ENCODE results near the gene BCL6. TPM values are rescaled to one million over a fixed set of nuclear protein-coding genes. Genes with fewer than 3 reads are reported as not detected.
A peak's percentile ranks its signal among the peaks of the same experiment; 100 is the strongest.

BCL6 gene
- total RNA-seq, 1 donor from 2014 or later, result 2.5 TPM

DNA sequence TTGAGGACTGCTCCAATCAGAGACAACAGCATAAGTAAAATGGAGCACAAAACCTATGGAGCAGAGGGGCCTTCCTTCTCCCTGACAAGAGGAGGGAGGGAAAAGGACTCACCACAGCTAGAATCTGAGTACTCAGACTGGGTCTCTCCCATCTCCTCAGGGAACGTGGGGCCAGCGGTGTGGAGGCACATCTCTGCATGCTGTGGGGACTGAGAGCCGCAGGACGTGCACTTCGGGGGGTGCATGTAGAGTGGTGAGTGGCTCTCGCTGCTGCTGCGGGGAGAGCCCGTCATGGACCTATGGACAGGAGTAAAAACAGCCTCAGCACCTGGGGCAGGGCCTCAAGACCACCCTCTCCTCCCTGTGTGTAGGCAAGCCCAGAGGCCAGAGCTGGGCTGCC is 17.0 kb downstream of the BCL6 start:
- DNase-seq, result no peak
- H3K4me3 Mint-ChIP-seq (ENCODE audit: unreplicated experiment), result no peak overlapping the region
- peaks cover 2% of the 10 kb centered on the region for H3K27me3 Mint-ChIP-seq (ENCODE audit: unreplicated experiment)
- H3K36me3 Mint-ChIP-seq (ENCODE audit: unreplicated experiment), result no peaks in the 10 kb centered on the region
- H3K27ac Mint-ChIP-seq (ENCODE audit: unreplicated experiment), result no peak overlapping the region
- TF ChIP-seq, protein P1, sequence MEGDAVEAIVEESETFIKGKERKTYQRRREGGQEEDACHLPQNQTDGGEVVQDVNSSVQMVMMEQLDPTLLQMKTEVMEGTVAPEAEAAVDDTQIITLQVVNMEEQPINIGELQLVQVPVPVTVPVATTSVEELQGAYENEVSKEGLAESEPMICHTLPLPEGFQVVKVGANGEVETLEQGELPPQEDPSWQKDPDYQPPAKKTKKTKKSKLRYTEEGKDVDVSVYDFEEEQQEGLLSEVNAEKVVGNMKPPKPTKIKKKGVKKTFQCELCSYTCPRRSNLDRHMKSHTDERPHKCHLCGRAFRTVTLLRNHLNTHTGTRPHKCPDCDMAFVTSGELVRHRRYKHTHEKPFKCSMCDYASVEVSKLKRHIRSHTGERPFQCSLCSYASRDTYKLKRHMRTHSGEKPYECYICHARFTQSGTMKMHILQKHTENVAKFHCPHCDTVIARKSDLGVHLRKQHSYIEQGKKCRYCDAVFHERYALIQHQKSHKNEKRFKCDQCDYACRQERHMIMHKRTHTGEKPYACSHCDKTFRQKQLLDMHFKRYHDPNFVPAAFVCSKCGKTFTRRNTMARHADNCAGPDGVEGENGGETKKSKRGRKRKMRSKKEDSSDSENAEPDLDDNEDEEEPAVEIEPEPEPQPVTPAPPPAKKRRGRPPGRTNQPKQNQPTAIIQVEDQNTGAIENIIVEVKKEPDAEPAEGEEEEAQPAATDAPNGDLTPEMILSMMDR (IDR thresholded peaks at IDR 0.05; ENCODE audit: partially characterized antibody, unreplicated experiment), result no peak
- no peaks in the 10 kb centered on the region for H3K4me1 Mint-ChIP-seq (ENCODE audit: low read depth, unreplicated experiment)
- no peaks in the 10 kb centered on the region for H3K9me3 Mint-ChIP-seq (ENCODE audit: unreplicated experiment)

DNA sequence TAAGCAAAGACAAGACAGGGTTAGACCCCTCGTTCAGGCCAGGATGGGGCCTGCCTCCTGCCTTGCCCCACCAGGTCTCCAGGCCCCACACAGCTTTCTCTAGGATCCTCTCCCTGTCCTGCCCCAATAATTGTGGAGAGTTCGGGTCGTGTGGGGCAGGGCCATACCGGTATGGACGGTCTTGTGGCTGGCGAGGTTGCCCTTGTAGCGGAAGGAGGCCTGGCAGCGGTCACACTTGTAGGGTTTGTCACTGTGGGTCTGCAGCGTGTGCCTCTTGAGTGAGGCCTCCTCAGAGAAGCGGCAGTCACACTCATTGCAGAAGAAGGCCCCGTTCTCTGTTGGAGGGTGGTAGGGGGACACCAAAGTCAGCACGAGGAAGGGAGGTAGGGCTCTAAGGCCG is 18.7 kb downstream of the BCL6 start:
- TF ChIP-seq, protein P1 (IDR thresholded peaks at IDR 0.05; ENCODE audit: partially characterized antibody, unreplicated experiment), result no peak
- Mint-ChIP-seq H3K4me3 (ENCODE audit: unreplicated experiment) (no peak overlapping the region), H3K27ac (ENCODE audit: unreplicated experiment) (no peak overlapping the region), H3K9me3 (ENCODE audit: unreplicated experiment) (no peaks in the 10 kb centered on the region), H3K27me3 (ENCODE audit: unreplicated experiment) (peaks cover 2% of the 10 kb centered on the region), H3K4me1 (ENCODE audit: low read depth, unreplicated experiment) (no peaks in the 10 kb centered on the region), H3K36me3 (ENCODE audit: unreplicated experiment) (no peaks in the 10 kb centered on the region)
- no peak for DNase-seq

DNA sequence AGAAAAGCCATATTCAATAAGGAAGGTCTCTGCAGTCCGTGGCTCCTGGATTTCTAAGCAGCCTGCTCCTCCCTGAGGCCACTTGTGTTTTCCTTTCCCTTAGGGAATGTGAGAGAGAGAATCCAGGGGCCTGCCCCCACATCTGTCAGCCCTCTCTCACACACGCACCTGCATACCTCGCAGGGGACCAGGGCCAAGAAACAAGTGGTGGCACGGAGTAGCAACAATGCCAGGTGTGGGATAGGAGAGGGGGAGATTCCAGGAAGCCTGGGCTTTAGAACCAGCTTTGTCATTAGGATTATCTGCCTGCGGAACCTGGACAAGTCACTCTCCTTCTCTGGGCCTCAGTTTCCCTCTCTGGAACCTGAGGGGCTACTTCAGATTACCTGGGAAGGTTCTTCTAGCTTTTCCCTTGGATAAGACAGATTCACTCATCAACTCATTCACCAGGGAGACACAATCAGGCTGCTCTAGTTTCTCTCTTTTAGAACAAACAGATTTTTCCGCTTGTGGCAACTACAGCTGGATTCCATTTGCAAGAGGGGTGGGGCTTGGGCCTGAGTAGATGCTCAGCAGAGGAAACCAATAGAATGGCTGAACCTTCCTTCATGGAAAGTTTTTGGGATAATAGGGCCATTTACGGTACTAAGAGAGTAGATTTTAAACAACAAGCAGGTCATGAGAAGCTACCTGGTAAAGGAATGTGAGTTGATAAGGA is 19.5 kb downstream of the BCL6 start:
- TF ChIP-seq, protein P1 (IDR thresholded peaks at IDR 0.05; ENCODE audit: partially characterized antibody, unreplicated experiment), result no peak
- Mint-ChIP-seq H3K4me3 (ENCODE audit: unreplicated experiment) (no peak overlapping the region), H3K36me3 (ENCODE audit: unreplicated experiment) (no peaks in the 10 kb centered on the region)

DNA sequence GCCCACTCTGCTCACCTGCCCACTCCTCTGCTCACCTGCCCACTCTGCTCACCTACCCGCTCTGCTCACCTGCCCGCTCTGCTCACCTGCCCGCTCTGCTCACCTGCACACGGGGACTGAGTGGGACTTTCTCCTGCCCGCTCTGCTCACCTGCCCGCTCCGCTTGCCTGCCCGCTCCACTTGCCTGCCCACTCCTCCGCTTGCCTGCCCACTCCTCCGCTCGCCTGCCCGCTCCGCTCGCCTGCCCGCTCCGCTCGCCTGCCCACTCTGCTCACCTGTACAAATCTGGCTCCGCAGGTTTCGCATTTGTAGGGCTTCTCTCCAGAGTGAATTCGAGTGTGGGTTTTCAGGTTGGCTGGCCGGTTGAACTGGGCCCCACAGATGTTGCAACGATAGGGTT is 20.0 kb downstream of the BCL6 start:
- Mint-ChIP-seq H3K27ac (ENCODE audit: unreplicated experiment) (no peak overlapping the region), H3K36me3 (ENCODE audit: unreplicated experiment) (no peaks in the 10 kb centered on the region), H3K4me3 (ENCODE audit: unreplicated experiment) (no peak overlapping the region), H3K27me3 (ENCODE audit: unreplicated experiment) (peaks cover 2% of the 10 kb centered on the region), H3K4me1 (ENCODE audit: low read depth, unreplicated experiment) (no peaks in the 10 kb centered on the region), H3K9me3 (ENCODE audit: unreplicated experiment) (no peaks in the 10 kb centered on the region)
- TF ChIP-seq, protein P1 (IDR thresholded peaks at IDR 0.05; ENCODE audit: partially characterized antibody, unreplicated experiment), result no peak
- DNase-seq, result no peak

More for the DNA sequence above, 19.5 kb downstream of the BCL6 start:
- Mint-ChIP-seq H3K27ac (ENCODE audit: unreplicated experiment) (no peak overlapping the region), H3K27me3 (ENCODE audit: unreplicated experiment) (peaks cover 2% of the 10 kb centered on the region), H3K4me1 (ENCODE audit: low read depth, unreplicated experiment) (no peaks in the 10 kb centered on the region), H3K9me3 (ENCODE audit: unreplicated experiment) (no peaks in the 10 kb centered on the region)
- no peak for DNase-seq

DNA sequence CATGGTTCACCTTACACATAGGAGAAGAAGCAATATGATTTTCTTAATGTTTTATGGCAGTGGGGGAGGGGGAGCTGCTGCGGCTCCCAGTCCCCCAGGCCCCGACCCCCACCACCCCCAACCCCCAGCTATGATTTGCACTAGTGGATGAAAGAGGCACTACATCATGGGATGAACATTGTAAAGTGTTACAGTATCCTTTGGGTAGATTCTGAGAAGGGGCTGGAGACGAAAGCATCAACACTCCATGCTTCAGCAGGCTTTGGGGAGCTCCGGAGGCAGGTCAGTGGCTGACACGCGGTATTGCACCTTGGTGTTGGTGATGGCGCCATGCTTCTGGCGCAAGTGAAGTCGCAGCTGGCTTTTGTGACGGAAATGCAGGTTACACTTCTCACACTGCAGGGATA is 23.1 kb downstream of the BCL6 start:
- no peaks in the 10 kb centered on the region for H3K4me1 Mint-ChIP-seq (ENCODE audit: low read depth, unreplicated experiment)
- no peaks in the 10 kb centered on the region for H3K9me3 Mint-ChIP-seq (ENCODE audit: unreplicated experiment)
- DNase-seq, result no peak
- H3K27me3 Mint-ChIP-seq (ENCODE audit: unreplicated experiment), result peaks cover 4% of the 10 kb centered on the region
- TF ChIP-seq, protein P1 (IDR thresholded peaks at IDR 0.05; ENCODE audit: partially characterized antibody, unreplicated experiment), result peak; percentile 18
- H3K36me3 Mint-ChIP-seq (ENCODE audit: unreplicated experiment), result no peaks in the 10 kb centered on the region
- no peak overlapping the region for H3K27ac Mint-ChIP-seq (ENCODE audit: unreplicated experiment)
- no peak overlapping the region for H3K4me3 Mint-ChIP-seq (ENCODE audit: unreplicated experiment)
